CD4-positive, alpha-beta memory T cell (primary cell): ENCODE results near the gene STK32C. TPM values are rescaled to one million over a fixed set of nuclear protein-coding genes. Genes with fewer than 3 reads are reported as not detected.

ENCODE experiments used
- CTCF ChIA-PET: fragments of 350-600 bp; sonication (Branson Sonifier 250); formaldehyde crosslinking; loops from one replicate; lab custom pipeline; 2021; ENCODE audit warnings: inconsistent platforms; ENCODE audit not compliant: partially characterized antibody; lab: Charles Lee
- POLR2A ChIA-PET: fragments of 350-600 bp; sonication (Branson Sonifier 250); formaldehyde crosslinking; loops from one replicate; lab custom pipeline; 2021; ENCODE audit not compliant: partially characterized antibody; lab: Charles Lee
- DNase-seq, 5 donors: peaks; one replicate each; pipeline versions ENCODE4 v3.0.0 to v3.0.0-alpha.2; 2020 to 2022; ENCODE audit warnings: mixed read lengths in 1 of 5
- H3K27ac ChIP-seq: one replicate; pipeline ENCODE4 v1.7.0; 2013; ENCODE audit warnings: low read depth, low read length
- H3K27me3 ChIP-seq: 2 replicates; pipeline ENCODE4 v1.7.0; 2013; ENCODE audit warnings: mild to moderate bottlenecking, low read length, moderate library complexity; ENCODE audit not compliant: insufficient read depth
- H3K36me3 ChIP-seq: 2 replicates; pipeline ENCODE4 v1.7.0; 2013; ENCODE audit warnings: mild to moderate bottlenecking, low read length, moderate library complexity; ENCODE audit not compliant: insufficient read depth
- H3K4me1 ChIP-seq: 2 replicates; pipeline ENCODE4 v1.7.0; 2013; ENCODE audit warnings: mild to moderate bottlenecking, low read length, moderate library complexity; ENCODE audit not compliant: insufficient read depth
- H3K4me3 ChIP-seq, 2 donors: one replicate each; pipeline ENCODE4 v1.7.0; 2013; ENCODE audit warnings: low read length in 2 of 2, mild to moderate bottlenecking in 1 of 2
- H3K9me3 ChIP-seq, 2 donors: one replicate each; pipeline ENCODE4 v1.7.0; 2013; ENCODE audit warnings: low read length in 2 of 2, control low read depth in 1 of 2; ENCODE audit not compliant: control insufficient read depth in 1 of 2
- H3K27ac Mint-ChIP-seq, 7 donors: one replicate each; pipeline ENCODE4 v1.8.0; 2020 to 2021; ENCODE audit warnings: mixed read lengths in 7 of 7, mild to moderate bottlenecking in 6 of 7, inconsistent platforms in 3 of 7, moderate library complexity in 3 of 7
- H3K27me3 Mint-ChIP-seq, 2 donors: one replicate each; pipeline ENCODE4 v1.8.0; 2020 to 2021; ENCODE audit warnings: mixed read lengths in 2 of 2
- H3K36me3 Mint-ChIP-seq, 2 donors: one replicate each; pipeline ENCODE4 v1.8.0; 2020 to 2021; ENCODE audit warnings: mixed read lengths in 2 of 2, inconsistent platforms in 1 of 2, mild to moderate bottlenecking in 1 of 2
- H3K4me1 Mint-ChIP-seq, 4 donors: one replicate each; pipeline ENCODE4 v1.8.0; 2020 to 2021; ENCODE audit warnings: mixed read lengths in 4 of 4, mild to moderate bottlenecking in 1 of 4
- H3K4me3 Mint-ChIP-seq, 8 donors: one replicate each; pipeline ENCODE4 v1.8.0; 2020 to 2021; ENCODE audit warnings: mixed read lengths in 8 of 8, mild to moderate bottlenecking in 7 of 8, moderate library complexity in 6 of 8, inconsistent platforms in 3 of 8
- H3K9me3 Mint-ChIP-seq, 8 donors: one replicate each; pipeline ENCODE4 v1.8.0; 2020 to 2021; ENCODE audit warnings: mixed read lengths in 8 of 8, mild to moderate bottlenecking in 5 of 8, inconsistent platforms in 3 of 8, moderate library complexity in 1 of 8
- intact Hi-C: fragments of 100-400 bp; cut with micrococcal nuclease; formaldehyde crosslinking; loops from one replicate; pipeline ENCODE4 v1.15.1; 2023
- polyA plus RNA-seq, 2 donors: library from polyadenylated mRNA; unstranded; fragments of 300-500 nt; fragmentation: Illumina TruSeq; gene quantifications; one replicate each; pipeline ENCODE4 v1.2.3, GENCODE V29; 2021
- total RNA-seq, 2 experiments: library from RNA; stranded (reverse); gene quantifications; one replicate each; pipeline ENCODE4 v1.2.3, GENCODE V29; 2021

Gene STK32C
- total RNA-seq (10 to 100 TPM; 12.8 to 14.7 TPM), polyA plus RNA-seq (1 to 10 TPM; 7.5 to 8.5 TPM)

DNA sequence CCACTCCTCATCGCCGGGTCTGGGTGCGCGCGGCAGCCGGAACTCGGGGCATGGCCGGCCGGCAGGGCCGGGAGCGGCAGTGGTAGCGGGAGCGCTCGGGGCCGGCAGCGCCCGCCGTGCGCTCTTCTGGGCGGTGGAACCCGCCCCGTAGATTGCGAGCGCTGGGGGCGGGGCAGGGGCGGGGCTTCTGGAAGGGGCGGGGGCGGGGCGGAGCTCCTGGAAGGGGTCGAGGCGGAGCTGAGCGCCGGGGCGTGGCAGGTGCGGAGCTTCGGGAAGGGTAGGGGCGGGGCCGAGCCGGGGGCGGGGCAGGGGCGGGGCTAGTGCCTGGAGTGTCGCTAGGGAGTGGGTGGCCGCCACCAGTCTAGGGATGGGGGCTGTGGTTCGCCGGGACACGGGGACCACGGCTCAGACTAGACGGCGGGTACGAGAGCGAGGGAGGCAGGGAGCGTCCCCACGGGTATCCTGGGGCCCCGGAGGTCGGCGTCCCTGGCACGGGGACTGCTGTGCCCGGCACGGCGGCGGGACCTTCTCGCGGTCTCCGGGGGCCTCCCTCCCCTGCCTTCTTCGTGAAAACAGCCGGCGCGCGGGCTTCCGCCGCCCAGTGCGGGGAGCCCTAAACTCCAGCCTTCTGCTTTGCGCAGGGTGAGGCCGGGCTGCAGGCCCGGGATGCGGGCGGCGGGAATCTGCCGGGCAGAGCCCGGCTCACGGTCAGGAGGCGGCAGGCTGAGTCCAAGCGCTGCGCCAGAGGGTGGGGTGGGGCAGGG lies at the start of gene STK32C:
TSS of gene STK32C (minus strand) at position 128 of the 764 bp plus-strand sequence. CDS start at position 11, 117 bp downstream.
- Mint-ChIP-seq H3K9me3 (no peaks in the 10 kb centered on the region), H3K36me3 (peaks cover 0 to 2% of the 10 kb centered on the region in 2 donors), H3K27ac (peak within 1 kb of the TSS in 5 of 7 donors; percentile 62 to 79 (median 75)), H3K4me1 (peaks cover 2 to 8% (median 6%) of the 10 kb centered on the region in 4 donors), H3K4me3 (peak within 1 kb of the TSS; percentile 80 to 91 (median 86)), H3K27me3 (peaks cover 1 to 3% of the 10 kb centered on the region in 2 donors)
- CTCF ChIA-PET = no interaction called here
- peak within 1 kb of the TSS; percentile 6 to 60 for H3K4me3 ChIP-seq
- peak; percentile 85 to 89 (median 88) for DNase-seq
- intact Hi-C loops = loop anchor here (1.0 to 5.0 kb wide), 8 partner anchors 24 to 407 kb away; partner anchors contain the start of genes INPP5A, LRRC27 and PPP2R2D
- POLR2A ChIA-PET = no interaction called here
- no peaks in the 10 kb centered on the region for H3K27me3 ChIP-seq
- no peak within 1 kb of the TSS for H3K27ac ChIP-seq
- no peaks in the 10 kb centered on the region for H3K36me3 ChIP-seq
- peaks cover 15% of the 10 kb centered on the region for H3K4me1 ChIP-seq
- no peaks in the 10 kb centered on the region for H3K9me3 ChIP-seq

DNA sequence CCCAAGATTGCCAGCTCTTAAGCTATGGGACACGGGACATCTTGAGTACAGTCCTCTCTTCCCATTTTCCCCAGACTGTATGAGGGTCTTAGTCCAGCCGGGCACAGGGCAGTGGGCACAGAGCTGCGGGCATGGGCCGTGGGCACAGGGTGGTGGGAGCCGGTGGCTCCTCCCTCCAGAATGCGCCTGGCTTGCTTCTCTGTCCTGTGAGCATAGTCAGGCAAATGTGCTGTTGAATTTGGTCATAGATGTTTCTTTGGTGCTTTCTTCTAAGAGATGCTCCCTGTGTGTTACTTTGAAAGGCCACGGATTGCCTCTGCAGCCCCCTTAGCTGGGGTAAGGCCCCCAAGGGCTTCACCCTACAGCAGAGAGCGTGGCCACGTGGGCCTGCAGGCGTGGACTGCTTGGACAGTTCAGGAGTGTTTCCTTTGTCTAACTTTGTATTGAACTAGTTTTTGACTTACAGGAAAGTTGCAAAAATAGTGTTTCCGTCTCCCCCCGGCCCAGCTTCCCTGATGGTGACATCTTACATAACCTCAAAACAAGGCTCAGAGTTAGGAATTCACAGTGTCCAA lies 49.0 kb upstream of the STK32C start:
- CTCF ChIA-PET = no interaction called here
- Histone ChIP-seq H3K36me3 (no peaks in the 10 kb centered on the region), H3K27ac (no peak overlapping the region), H3K4me3 (no peak overlapping the region), H3K9me3 (no peaks in the 10 kb centered on the region), H3K4me1 (no peaks in the 10 kb centered on the region), H3K27me3 (no peaks in the 10 kb centered on the region)
- Mint-ChIP-seq H3K27ac (peak overlapping the region in 1 of 7 donors; percentile 18), H3K4me1 (peaks cover 0 to 8% (median 3%) of the 10 kb centered on the region in 4 donors), H3K27me3 (no peaks in the 10 kb centered on the region), H3K36me3 (peaks cover 0 to 1% of the 10 kb centered on the region in 2 donors), H3K4me3 (no peak overlapping the region), H3K9me3 (no peaks in the 10 kb centered on the region)
- POLR2A ChIA-PET = no interaction called here
- DNase-seq = no peak
- intact Hi-C loops = no loop called here

DNA sequence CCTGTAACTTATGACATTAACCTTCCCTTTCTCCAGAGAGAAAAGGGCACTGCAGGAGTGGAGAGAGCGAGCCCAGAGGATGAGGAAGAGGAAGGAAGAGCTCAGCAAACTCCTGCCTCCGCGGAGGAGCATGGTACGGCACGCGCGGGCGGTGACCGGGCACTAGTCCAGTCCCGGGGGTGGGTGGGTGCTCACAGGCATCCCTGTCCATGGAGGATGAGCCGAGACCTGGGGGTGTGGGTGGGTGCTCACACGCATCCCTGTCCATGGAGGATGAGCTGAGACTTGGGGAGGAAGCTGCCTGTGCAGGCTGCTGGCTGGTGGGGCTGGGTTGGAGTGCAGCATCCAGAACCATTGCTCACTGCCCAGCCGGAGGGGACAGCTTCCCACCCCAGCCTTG lies 48.0 kb upstream of the STK32C start:
- H3K27me3 ChIP-seq = no peaks in the 10 kb centered on the region
- peak overlapping the region in 1 of 7 donors; percentile 54 for H3K27ac Mint-ChIP-seq
- ChIA-PET POLR2A (no interaction called here), CTCF (interaction anchor here (1.3 kb wide), 1 partner anchor 91 kb away, joined by 3 read pairs; no protein-coding TSS in a partner anchor)
- intact Hi-C loops = no loop called here
- no peaks in the 10 kb centered on the region for H3K4me1 ChIP-seq
- H3K9me3 ChIP-seq = no peaks in the 10 kb centered on the region
- H3K9me3 Mint-ChIP-seq = no peaks in the 10 kb centered on the region
- no peaks in the 10 kb centered on the region for H3K36me3 ChIP-seq
- no peak overlapping the region for H3K4me3 Mint-ChIP-seq
- peaks cover 0 to 1% of the 10 kb centered on the region in 2 donors for H3K36me3 Mint-ChIP-seq
- H3K4me1 Mint-ChIP-seq = peaks cover 0 to 8% (median 3%) of the 10 kb centered on the region in 4 donors
- no peak for DNase-seq
- no peak overlapping the region for H3K4me3 ChIP-seq
- H3K27ac ChIP-seq = no peak overlapping the region
- no peaks in the 10 kb centered on the region for H3K27me3 Mint-ChIP-seq

DNA sequence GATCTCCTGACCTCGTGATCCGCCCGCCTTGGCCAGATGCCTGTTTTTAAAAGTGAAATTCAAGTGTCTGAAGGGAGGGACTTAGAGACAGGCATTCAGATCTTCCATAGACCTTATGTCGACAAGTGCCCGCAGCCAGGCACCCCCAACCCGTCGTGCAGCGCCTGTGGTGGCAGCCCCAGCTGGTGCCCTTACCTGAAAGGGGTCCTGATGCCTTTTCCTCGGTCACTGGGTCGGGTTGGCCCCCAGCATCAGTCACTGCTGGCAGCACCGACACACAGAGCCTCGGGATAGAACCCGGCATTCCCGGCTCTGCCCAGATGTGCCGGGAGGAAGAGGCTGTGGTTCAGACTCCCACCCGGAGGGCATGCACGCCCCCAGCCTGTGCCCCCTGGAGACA lies 47.5 kb upstream of the STK32C start:
- Mint-ChIP-seq H3K27ac (no peak overlapping the region), H3K9me3 (no peaks in the 10 kb centered on the region), H3K36me3 (peaks cover 0 to 1% of the 10 kb centered on the region in 2 donors), H3K4me1 (peaks cover 0 to 8% (median 3%) of the 10 kb centered on the region in 4 donors), H3K27me3 (no peaks in the 10 kb centered on the region), H3K4me3 (no peak overlapping the region)
- intact Hi-C loops = no loop called here
- Histone ChIP-seq H3K27me3 (no peaks in the 10 kb centered on the region), H3K4me1 (no peaks in the 10 kb centered on the region), H3K36me3 (no peaks in the 10 kb centered on the region), H3K4me3 (no peak overlapping the region), H3K9me3 (no peaks in the 10 kb centered on the region), H3K27ac (no peak overlapping the region)
- POLR2A ChIA-PET = no interaction called here
- DNase-seq = no peak
- CTCF ChIA-PET = interaction anchor here (1.3 kb wide), 1 partner anchor 92 kb away, joined by 3 read pairs; no protein-coding TSS in a partner anchor

DNA sequence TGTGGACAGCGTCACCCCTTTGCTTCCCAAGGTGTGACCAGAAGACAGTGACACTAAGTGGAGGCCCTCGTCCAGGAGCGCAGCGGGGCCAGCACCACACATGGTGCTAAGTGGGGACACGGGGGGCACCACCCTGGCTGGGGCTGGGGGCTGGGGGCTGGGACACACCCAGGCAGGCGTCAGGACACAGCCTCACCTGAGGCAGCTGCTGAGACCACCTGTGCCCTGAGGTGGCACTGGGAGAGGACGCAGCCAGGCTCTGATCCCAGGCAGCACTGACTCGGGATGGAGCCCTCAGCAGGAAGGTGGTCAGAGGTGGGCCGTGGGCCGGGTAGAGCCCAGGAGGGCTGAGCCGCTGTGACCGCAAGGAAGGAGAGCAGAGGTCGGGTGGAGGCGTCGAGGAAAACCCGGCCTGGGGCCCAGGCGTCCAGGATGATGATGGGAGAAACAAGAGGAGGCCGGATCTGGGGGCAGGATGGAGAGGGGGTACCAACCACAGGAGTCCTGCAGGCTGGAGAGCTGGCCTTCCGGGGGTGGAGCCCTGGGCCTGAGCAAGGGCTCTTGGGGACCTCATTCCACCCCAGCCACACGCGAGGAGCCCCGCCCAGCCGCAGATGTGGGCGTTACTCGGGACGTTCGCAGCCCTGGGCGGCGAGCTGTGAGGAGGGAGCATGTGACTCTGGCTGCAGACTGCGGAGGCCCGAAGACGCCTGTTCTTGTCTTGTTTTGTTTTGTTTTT lies 46.8 kb upstream of the STK32C start:
- H3K27me3 Mint-ChIP-seq = no peaks in the 10 kb centered on the region
- H3K4me1 Mint-ChIP-seq = peaks cover 0 to 8% (median 3%) of the 10 kb centered on the region in 4 donors
- intact Hi-C loops = loop anchor here (5.0 kb wide), 1 partner anchor 47 kb away; the partner anchor contains the start of gene STK32C
- Histone ChIP-seq H3K27me3 (no peaks in the 10 kb centered on the region), H3K27ac (no peak overlapping the region), H3K9me3 (no peaks in the 10 kb centered on the region), H3K4me3 (no peak overlapping the region), H3K4me1 (no peaks in the 10 kb centered on the region), H3K36me3 (no peaks in the 10 kb centered on the region)
- no peaks in the 10 kb centered on the region for H3K9me3 Mint-ChIP-seq
- H3K27ac Mint-ChIP-seq = no peak overlapping the region
- CTCF ChIA-PET = interaction anchor here (1.3 kb wide), 1 partner anchor 92 kb away, joined by 3 read pairs; no protein-coding TSS in a partner anchor
- peaks cover 0 to 1% of the 10 kb centered on the region in 2 donors for H3K36me3 Mint-ChIP-seq
- no peak for DNase-seq
- POLR2A ChIA-PET = no interaction called here
- H3K4me3 Mint-ChIP-seq = no peak overlapping the region

DNA sequence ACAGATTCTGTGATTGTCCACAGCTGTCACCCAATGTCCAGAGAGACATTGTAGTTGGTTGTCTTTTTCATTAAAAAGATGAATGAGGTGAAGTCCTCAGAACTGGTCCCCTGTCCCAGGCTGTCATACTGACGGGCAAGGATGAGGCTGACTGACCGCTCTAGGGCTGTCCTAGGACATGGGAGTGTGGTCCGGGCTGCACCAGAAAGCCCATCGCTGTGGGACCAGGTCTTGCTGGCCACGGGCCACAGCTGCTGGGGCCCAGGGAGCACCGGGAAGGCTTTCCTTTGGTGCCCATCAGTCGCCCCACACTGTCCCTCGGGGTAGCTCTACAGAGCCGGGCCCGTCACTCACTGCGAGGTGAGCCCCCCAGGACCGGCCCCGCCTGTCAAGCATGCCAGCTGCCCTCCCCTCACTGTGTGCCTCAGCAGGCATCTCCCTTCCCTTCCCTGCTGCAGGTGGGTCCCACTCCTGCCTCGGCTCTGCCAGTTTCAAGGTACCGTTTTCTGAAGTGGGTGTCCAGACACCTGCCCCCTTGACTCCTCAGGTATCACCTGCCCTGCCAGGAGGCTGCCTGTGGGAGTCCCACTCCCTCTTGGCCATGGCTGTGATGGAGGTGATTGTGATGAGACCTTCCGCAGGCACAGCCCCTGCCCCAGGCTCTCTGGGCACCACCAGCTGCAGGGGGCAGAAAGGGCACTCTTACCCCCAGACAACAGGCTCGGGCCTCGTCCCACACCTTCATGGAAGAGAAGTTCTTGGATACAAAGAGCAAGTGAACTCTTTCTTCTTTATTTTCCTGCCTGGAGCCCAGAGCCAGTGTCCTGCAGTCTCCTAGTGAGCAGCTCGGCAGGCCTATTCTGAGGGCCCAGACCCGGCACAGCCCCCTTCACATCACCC lies 46.0 kb upstream of the STK32C start:
- H3K27ac Mint-ChIP-seq = no peak overlapping the region
- CTCF ChIA-PET = interaction anchor here (0.9 to 1.1 kb wide), 4 partner anchors 8 to 13 kb away, joined by 3 to 5 read pairs (median 4); no protein-coding TSS in a partner anchor
- no peaks in the 10 kb centered on the region for H3K9me3 ChIP-seq
- H3K27ac ChIP-seq = no peak overlapping the region
- no peaks in the 10 kb centered on the region for H3K9me3 Mint-ChIP-seq
- H3K36me3 Mint-ChIP-seq = peaks cover 0 to 1% of the 10 kb centered on the region in 2 donors
- peaks cover 0 to 8% (median 3%) of the 10 kb centered on the region in 4 donors for H3K4me1 Mint-ChIP-seq
- H3K4me3 Mint-ChIP-seq = no peak overlapping the region
- no peak for DNase-seq
- no peak overlapping the region for H3K4me3 ChIP-seq
- H3K27me3 Mint-ChIP-seq = no peaks in the 10 kb centered on the region
- H3K27me3 ChIP-seq = no peaks in the 10 kb centered on the region
- POLR2A ChIA-PET = no interaction called here
- no peaks in the 10 kb centered on the region for H3K36me3 ChIP-seq
- H3K4me1 ChIP-seq = no peaks in the 10 kb centered on the region
- intact Hi-C loops = loop anchor here (5.0 kb wide), 1 partner anchor 46 kb away; the partner anchor contains the start of gene STK32C
